ENCODE data around the gene TGFA.

TGFA gene

DNA sequence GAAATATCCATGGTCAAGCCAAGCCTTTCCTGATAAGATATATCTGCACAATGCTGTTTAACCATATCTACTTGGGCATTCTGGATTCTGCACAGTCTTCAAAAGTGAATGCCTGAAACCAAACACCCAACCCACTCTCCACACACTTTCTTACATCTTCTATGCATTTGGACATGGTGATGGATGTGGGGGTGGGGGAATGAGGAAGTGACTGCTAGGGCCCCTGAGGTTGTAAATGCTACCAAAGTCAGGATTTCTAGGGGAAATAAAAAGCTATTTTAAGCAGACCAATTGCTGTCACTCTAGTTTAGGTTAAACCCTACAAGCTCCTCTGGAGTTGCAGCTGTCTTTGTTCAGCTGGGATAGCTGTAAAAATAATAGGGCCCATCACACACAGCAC lies 26.7 kb upstream of the TGFA start:
- TF ChIP-seq, protein P1, sequence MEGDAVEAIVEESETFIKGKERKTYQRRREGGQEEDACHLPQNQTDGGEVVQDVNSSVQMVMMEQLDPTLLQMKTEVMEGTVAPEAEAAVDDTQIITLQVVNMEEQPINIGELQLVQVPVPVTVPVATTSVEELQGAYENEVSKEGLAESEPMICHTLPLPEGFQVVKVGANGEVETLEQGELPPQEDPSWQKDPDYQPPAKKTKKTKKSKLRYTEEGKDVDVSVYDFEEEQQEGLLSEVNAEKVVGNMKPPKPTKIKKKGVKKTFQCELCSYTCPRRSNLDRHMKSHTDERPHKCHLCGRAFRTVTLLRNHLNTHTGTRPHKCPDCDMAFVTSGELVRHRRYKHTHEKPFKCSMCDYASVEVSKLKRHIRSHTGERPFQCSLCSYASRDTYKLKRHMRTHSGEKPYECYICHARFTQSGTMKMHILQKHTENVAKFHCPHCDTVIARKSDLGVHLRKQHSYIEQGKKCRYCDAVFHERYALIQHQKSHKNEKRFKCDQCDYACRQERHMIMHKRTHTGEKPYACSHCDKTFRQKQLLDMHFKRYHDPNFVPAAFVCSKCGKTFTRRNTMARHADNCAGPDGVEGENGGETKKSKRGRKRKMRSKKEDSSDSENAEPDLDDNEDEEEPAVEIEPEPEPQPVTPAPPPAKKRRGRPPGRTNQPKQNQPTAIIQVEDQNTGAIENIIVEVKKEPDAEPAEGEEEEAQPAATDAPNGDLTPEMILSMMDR (IDR thresholded peaks at IDR 0.05; ENCODE audit: control extremely low read depth, extremely low read depth, low read depth, missing control alignments), result no peak
- no peak for DNase-seq (ENCODE audit: extremely low spot score)
- ChIA-PET CTCF (interaction anchor here (1.1 to 1.4 kb wide), 2 partner anchors 10 to 39 kb away, joined by 3 read pairs; no protein-coding TSS in a partner anchor), POLR2A (no interaction called here)

DNA sequence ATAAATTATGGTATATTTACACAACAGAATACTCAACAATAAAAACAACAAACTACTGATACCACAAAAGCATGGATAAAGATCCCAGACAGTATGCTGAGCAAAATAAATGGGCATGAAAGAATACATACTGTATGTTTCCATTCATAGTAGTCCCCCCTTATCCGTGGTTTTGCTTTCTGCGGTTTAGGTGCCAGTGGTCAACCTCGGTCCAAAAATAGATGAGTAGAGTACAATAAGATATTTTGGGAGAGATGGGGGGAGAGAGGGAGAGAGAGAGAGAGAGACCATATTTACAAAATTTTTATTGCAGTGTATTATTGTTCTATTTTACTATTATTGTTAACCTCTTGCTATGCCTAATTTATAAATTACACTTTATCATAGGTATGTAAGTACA lies 21.0 kb upstream of the TGFA start:
- TF ChIP-seq, protein P1 (IDR thresholded peaks at IDR 0.05; ENCODE audit: control extremely low read depth, extremely low read depth, low read depth, missing control alignments), result no peak
- POLR2A ChIA-PET, result no interaction called here
- CTCF ChIA-PET, result interaction anchor here (1.1 to 1.6 kb wide), 4 partner anchors 10 to 374 kb away, joined by 3 to 4 read pairs (median 3); no protein-coding TSS in a partner anchor
- DNase-seq (ENCODE audit: extremely low spot score), result no peak

DNA sequence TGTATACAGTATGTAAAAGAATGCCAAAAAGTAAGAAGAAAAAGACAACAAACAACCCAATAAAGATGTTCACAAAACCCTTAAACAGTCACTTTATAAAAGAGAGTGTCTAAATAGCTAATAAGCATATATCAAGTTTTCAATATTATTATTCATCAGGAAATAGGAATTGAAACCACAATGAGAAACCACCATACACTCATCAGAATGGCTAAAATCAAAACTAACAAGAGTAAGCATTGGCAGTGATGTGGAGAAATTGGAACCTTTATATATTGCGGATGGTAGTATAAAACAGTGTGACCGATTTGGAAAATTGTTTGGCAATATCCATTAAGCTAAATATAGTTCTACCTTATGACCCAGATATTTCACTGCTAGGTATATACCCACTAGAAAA lies 20.5 kb upstream of the TGFA start:
- TF ChIP-seq, protein P1 (IDR thresholded peaks at IDR 0.05; ENCODE audit: control extremely low read depth, extremely low read depth, low read depth, missing control alignments), result no peak
- ChIA-PET CTCF (interaction anchor here (1.3 to 1.6 kb wide), 3 partner anchors 9 to 44 kb away, joined by 3 to 4 read pairs (median 3); no protein-coding TSS in a partner anchor), POLR2A (no interaction called here)
- DNase-seq (ENCODE audit: extremely low spot score), result no peak

DNA sequence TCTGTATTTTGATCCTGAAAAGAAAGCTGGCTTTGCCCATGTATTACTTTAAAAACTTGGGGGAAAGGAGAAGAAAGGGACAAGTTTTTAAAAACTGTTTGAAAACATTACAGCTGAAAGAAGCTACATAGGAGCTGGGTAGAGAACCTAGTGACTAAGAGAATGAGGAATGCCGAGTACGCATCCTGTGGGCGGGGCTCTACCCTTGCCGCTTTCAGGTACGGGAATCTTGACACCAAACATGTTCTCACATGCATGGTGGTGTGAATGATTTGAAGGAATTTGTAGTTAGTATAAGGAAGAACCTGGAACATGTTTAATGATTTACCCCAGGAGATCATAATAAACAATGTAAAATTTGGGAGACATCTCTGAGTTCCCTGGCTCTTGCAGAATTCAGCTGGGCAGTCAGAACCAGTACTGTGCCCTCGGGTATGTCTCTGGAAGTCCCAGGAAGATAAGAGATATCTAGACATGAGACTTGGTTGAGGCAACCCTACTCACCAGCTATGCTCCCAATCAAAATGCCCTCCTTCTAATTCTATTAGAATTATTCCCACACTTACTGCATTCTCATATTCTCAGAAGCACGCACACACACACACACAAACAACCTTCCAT lies 16.5 kb upstream of the TGFA start:
- CTCF ChIA-PET, result interaction anchor here (0.8 kb wide), 1 partner anchor 11 kb away, joined by 3 read pairs; no protein-coding TSS in a partner anchor
- POLR2A ChIA-PET, result no interaction called here
- DNase-seq (ENCODE audit: extremely low spot score), result no peak
- TF ChIP-seq, protein P1 (IDR thresholded peaks at IDR 0.05; ENCODE audit: control extremely low read depth, extremely low read depth, low read depth, missing control alignments), result no peak

DNA sequence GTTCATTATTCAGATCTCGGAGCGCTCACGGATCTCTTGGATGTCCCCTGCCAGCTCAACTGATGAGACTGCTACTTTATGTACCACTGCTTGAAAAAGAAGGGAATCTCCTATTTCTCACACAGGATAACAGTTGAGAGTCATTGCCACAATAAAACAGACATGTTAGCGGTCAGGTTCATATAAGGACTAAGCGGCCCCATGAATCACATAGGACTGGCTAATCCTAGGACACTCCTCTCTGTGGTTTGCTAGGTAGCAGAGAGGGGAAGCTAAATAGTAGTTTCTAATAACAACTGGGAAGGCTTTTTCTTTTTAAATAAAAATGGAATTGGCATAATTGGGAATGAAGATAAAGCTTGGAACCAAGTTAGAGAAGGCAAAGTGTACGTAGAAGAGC lies 15.9 kb upstream of the TGFA start:
- TF ChIP-seq, protein P1 (IDR thresholded peaks at IDR 0.05; ENCODE audit: control extremely low read depth, extremely low read depth, low read depth, missing control alignments), result no peak
- DNase-seq (ENCODE audit: extremely low spot score), result no peak
- CTCF ChIA-PET, result interaction anchor here (0.8 kb wide), 1 partner anchor 11 kb away, joined by 3 read pairs; no protein-coding TSS in a partner anchor
- POLR2A ChIA-PET, result no interaction called here

DNA sequence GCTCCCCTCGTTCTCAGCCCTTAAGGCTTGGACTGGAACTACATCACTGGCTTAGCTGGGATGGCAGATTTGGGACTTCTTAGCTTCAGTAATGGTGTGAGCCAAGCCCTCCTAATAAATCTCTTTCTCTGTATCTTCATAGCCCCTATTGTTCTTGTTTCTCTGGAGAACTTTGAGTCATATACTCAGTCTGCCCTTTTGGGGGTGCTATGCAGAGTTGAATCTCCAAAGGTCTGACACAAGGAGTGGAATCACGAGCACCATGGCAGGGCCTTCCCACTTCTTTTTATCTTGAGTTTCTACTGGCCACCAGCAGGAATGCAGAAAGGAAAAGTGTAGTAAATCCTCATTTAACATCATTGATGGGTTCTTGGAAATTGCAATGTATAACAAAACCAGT lies 13.3 kb upstream of the TGFA start:
- DNase-seq (ENCODE audit: extremely low spot score), result no peak
- TF ChIP-seq, protein P1 (IDR thresholded peaks at IDR 0.05; ENCODE audit: control extremely low read depth, extremely low read depth, low read depth, missing control alignments), result no peak
- POLR2A ChIA-PET, result no interaction called here
- CTCF ChIA-PET, result interaction anchor here (0.6 kb wide), 1 partner anchor 15 kb away, joined by 3 read pairs; no protein-coding TSS in a partner anchor
